Measurements from ENCODE around the gene PAN2. TPM values are rescaled to one million over a fixed set of nuclear protein-coding genes. Genes with fewer than 3 reads are reported as not detected.

Gene PAN2
- total RNA-seq (2014; rRNA removed) (15.3 and 27.1 TPM in 2 replicates), Bru-seq, nascent RNA (percentile 54 among the genes with signal in this experiment), BruChase-seq, experiment 1, labeled RNA remaining after a 6-hour chase (percentile 81 among the genes with signal in this experiment), BruChase-seq, experiment 2, labeled RNA remaining after a 2-hour chase (percentile 70 among the genes with signal in this experiment)
- long read RNA-seq, partial matches to known transcripts = 19 of 37 reads
- long read RNA-seq, other reads (novel, unspliced or antisense) = 17 of 37 reads

- intact Hi-C loops (cut with micrococcal nuclease) = loop anchor here (1.0 kb wide), 1 partner anchor 130 kb away; no protein-coding TSS in a partner anchor
- CTCF ChIA-PET = no interaction called here
- peak; percentile 99 for ATAC-seq
These were observed at the start of gene PAN2 for GRCh38 chr12:56333679-56334489. Gene PAN2, minus strand, starts transcription at chr12:56334000. Its CDS starts 906 bp downstream, at chr12:56333094.

GRCh38 chr12:56382611-56383010 lies 48.8 kb upstream of the PAN2 start:
- H4K20me1 ChIP-seq (ENCODE audit: low read length) = no peaks in the 10 kb centered on the region
- no peaks in the 10 kb centered on the region for H3K27me3 ChIP-seq (ENCODE audit: low read length)
- TF ChIP-seq CTCF (conservative IDR thresholded peaks at IDR 0.05; ENCODE audit: low read depth, low read length) (no peak), EZH2phosphoT487 (IDR thresholded peaks at IDR 0.05; ENCODE audit: borderline replicate concordance, low read length) (no peak), EZH2 (IDR thresholded peaks at IDR 0.05; ENCODE audit: low read length, unreplicated experiment) (no peak)
- no peaks in the 10 kb centered on the region for H3F3A ChIP-seq (ENCODE audit: low read length, unreplicated experiment)
- H3K4me1 ChIP-seq (ENCODE audit: insufficient read depth, low read length) = peaks cover 1% of the 10 kb centered on the region
- intact Hi-C loops (cut with micrococcal nuclease) = no loop called here
- POLR2A ChIA-PET (ENCODE audit: unreplicated experiment) = interaction anchor here (0.6 kb wide), 1 partner anchor 46 kb away, joined by 3 read pairs; no protein-coding TSS in a partner anchor
- H3K36me3 ChIP-seq (ENCODE audit: low read depth, low read length) = no peaks in the 10 kb centered on the region
- H3K9me2 ChIP-seq (replicated peaks; ENCODE audit: low read length) = no peaks in the 10 kb centered on the region
- CTCF ChIA-PET = no interaction called here
- no peaks in the 10 kb centered on the region for H3K9me3 ChIP-seq (ENCODE audit: low read length)
- H3K9ac ChIP-seq (ENCODE audit: low read length) = no peak overlapping the region
- no peak overlapping the region for H3K27ac ChIP-seq (ENCODE audit: low read length)
- DNase-seq (no peak), ATAC-seq (no peak)
- no peaks in the 10 kb centered on the region for H3K79me2 ChIP-seq (ENCODE audit: low read length)
- no peak overlapping the region for H2AFZ ChIP-seq (ENCODE audit: low read length)
- H3K4me3 ChIP-seq (ENCODE audit: low read length) = no peak overlapping the region
- no peak overlapping the region for H3K4me2 ChIP-seq (ENCODE audit: low read length)
- BruUV-seq (replicated peaks) = no TSS peak

More at GRCh38 chr12:56333679-56334489, at the start of gene PAN2:
- Histone ChIP-seq H3K4me1 (ENCODE audit: insufficient read depth, low read length) (peaks cover 31% of the 10 kb centered on the region), H3K36me3 (ENCODE audit: low read depth, low read length) (no peaks in the 10 kb centered on the region), H3F3A (ENCODE audit: low read length, unreplicated experiment) (no peaks in the 10 kb centered on the region), H3K27me3 (ENCODE audit: low read length) (no peaks in the 10 kb centered on the region), H3K4me2 (ENCODE audit: low read length) (peak within 1 kb of the TSS; percentile 93), H3K9ac (ENCODE audit: low read length) (peak within 1 kb of the TSS; percentile 91), H3K9me3 (ENCODE audit: low read length) (no peaks in the 10 kb centered on the region), H3K9me2 (replicated peaks; ENCODE audit: low read length) (no peaks in the 10 kb centered on the region), H3K27ac (ENCODE audit: low read length) (peak within 1 kb of the TSS; percentile 92), H3K79me2 (ENCODE audit: low read length) (no peaks in the 10 kb centered on the region), H3K4me3 (ENCODE audit: low read length) (peak within 1 kb of the TSS; percentile 72), H4K20me1 (ENCODE audit: low read length) (no peaks in the 10 kb centered on the region), H2AFZ (ENCODE audit: low read length) (peak within 1 kb of the TSS; percentile 99)
- POLR2A ChIA-PET (ENCODE audit: unreplicated experiment) = interaction anchor here (0.6 to 0.9 kb wide), 3 partner anchors 18 to 40 kb away, joined by 4 to 9 read pairs (median 6); partner anchors contain the start of genes CNPY2 and STAT2
- TF ChIP-seq EZH2 (IDR thresholded peaks at IDR 0.05; ENCODE audit: low read length, unreplicated experiment) (no peak), CTCF (conservative IDR thresholded peaks at IDR 0.05; ENCODE audit: low read depth, low read length) (peak; percentile 73)
- peak; percentile 98 for DNase-seq
- no TSS peak for BruUV-seq (replicated peaks)

All from PC-3 (cell line).